GM21528 (cell line): ENCODE measurements around the gene CNGB1.
"Not testable (repeated sequence)": the region's sequence is repeated elsewhere in the genome, so short reads cannot be mapped to it uniquely, and the experiment has no call there.

ENCODE experiments used
- ATAC-seq: cut with Tn5 transposase; IDR thresholded peaks from one replicate; pipeline ENCODE4 v1.9.1; 2021; ENCODE audit warnings: mild to moderate bottlenecking, moderate library complexity; ENCODE audit not compliant: unreplicated experiment, low FRiP score

CNGB1 gene

DNA sequence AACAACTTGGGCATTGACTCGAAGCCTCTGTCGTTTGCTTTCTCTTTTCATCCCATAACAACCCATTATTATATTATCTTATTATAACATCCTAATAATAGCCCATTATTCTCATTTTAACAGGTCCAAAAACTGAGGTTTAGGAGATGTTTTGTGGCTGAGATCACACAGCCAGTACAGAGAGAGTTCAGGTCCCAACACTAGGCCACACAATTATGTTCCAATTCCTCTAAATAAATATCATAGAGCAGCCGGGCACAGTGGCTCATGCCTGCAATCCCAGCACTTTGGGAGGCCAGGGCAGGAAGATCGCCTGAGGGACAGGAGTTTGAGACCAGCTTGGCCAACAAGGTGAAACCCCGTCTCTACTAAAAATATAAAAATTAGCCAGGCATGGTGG, 128.3 kb downstream of the CNGB1 start:
- no peak for ATAC-seq

DNA sequence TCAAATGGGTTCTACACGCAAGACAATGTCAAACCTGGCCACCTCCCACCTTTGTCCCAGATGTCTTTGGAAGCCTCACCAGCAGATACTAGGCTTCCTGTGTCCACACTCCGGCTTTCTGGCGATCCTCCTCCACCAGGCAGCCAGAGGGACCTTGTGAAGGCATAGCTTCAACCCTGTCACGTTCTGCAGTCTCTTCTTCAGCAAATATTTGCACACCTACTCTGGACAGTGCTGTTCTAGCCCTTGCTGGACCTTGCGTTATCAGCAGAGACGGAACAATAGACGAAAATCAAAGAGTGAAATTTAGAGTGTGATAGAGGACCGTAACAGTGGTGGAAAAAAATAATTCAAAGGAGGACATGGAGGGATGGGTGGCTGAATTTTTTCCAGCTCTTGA, 130.1 kb downstream of the CNGB1 start:
- no peak for ATAC-seq

DNA sequence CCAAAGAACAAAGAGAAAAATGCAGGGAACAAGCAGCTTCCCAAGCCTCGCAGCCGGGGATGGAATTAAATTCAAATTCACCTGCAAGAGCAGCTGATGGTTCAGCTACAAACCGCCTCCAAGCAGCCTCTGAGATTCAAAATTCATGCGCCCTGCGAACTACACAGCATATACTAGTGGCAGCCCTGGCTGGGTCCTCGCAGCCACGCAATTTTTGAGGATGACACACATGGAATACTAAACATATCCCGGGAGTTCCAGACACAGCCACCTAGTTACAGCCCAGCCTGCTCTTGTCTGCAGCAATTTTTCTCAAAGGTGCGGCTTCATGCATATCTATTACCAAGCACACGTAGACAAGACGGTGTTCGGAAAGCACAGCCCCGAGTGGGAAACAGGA, 132.8 kb downstream of the CNGB1 start:
- ATAC-seq: no peak

DNA sequence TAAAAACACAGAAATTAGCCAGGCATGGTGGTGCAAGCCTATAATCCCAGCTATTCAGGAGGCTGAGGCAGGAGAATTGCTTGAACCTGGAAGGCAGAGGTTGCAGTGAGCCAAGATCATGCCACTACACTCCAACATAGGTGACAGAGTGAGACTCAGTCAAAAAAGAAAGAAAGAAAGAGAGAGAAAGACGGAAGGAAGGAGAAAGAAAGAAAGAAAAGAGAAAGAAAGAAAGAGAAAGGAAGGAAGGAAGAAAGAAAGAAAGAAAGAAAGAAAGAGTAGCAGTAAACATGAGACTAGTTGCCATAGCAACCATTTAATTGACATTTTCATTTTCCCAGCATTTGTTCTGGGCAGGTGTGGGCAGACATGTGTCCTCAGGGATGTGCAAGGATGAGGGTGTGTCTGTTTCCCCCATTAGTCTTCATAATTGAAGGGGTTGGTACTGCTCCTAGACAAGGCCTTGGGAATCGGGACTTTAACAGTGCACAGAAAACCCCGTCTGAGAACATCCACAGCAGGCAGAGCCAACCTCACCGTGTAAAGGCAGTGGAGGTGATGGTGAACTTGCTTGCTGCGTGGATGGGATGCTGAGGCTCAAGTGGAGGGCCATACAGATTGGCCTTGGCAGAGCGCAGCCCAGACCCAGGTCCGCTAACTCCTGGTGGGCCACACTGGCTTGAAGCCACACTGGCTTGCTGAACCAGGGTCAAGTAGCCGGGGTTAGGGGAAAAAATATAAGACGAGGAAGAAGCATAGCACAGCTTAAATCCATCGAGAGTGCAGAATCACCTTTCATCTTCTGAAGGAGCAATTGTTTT, 133.4 kb downstream of the CNGB1 start:
- ATAC-seq: no peak

DNA sequence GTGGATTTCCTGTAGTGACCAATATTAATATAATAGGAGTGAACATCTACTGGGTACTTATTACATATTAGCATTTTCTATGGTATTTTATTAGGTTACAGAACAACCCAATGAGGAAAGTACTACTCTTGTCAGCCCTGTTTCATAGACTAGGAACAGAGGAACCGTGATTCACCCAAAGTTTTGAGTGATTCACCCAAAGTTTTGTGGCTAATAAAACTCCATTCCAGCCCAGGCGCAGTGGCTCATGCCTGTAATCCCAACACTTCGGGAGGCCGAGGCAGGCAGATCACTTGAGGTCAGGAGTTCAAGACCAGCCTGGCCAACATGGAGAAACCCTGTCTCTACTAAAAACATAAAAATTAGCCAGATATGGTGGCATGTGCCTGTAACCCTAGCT, 135.5 kb downstream of the CNGB1 start:
- ATAC-seq: not testable (repeated sequence)

DNA sequence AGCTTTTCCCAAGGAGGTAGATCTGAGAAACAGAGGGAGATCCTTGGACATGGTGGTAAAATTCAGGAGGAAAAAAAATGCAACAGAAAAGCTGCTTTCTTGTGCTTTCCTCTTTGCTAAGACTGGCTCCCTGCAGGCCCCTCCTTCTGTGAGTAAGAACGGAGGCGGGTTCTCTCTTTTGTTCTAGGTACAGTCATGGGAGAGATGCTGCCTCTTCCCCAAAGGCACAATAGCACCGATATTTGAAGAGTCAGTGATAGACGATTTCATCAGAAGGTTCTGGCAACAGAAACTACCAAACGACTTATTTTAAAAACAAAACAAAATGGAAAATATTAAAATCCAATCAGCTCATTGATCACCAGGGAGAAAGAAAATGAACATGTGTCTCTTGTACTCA, 136.0 kb downstream of the CNGB1 start:
- ATAC-seq: no peak
